GM12873 (cell line): Measurements from ENCODE around the gene MXRA8.

ENCODE experiments used
- CTCF ChIP-seq: IDR thresholded peaks from 2 replicates; pipeline ENCODE4 v1.5.1; 2012; ENCODE audit warnings: low read depth, mild to moderate bottlenecking, moderate library complexity, low read length, control low read depth; ENCODE audit not compliant: insufficient read depth; ENCODE audit errors: missing control alignments

Gene MXRA8

DNA sequence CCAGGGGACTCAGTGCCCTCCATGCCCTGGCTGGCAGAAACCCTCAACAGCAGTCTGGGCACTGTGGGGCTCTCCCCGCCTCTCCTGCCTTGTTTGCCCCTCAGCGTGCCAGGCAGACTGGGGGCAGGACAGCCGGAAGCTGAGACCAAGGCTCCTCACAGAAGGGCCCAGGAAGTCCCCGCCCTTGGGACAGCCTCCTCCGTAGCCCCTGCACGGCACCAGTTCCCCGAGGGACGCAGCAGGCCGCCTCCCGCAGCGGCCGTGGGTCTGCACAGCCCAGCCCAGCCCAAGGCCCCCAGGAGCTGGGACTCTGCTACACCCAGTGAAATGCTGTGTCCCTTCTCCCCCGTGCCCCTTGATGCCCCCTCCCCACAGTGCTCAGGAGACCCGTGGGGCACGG is 30.1 kb downstream of the MXRA8 start:
- no peak for TF ChIP-seq CTCF

DNA sequence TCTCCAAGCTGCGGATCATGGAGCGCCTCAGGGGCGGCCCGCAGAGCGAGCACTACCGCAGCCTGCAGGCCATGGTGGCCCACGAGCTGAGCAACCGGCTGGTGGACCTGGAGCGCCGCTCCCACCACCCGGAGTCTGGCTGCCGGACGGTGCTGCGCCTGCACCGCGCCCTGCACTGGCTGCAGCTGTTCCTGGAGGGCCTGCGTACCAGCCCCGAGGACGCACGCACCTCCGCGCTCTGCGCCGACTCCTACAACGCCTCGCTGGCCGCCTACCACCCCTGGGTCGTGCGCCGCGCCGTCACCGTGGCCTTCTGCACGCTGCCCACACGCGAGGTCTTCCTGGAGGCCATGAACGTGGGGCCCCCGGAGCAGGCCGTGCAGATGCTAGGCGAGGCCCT is 31.1 kb downstream of the MXRA8 start:
- TF ChIP-seq CTCF, result no peak

GRCh38 chr1:1326075-1326605 is 32.2 kb downstream of the MXRA8 start:
- TF ChIP-seq CTCF, result no peak

DNA sequence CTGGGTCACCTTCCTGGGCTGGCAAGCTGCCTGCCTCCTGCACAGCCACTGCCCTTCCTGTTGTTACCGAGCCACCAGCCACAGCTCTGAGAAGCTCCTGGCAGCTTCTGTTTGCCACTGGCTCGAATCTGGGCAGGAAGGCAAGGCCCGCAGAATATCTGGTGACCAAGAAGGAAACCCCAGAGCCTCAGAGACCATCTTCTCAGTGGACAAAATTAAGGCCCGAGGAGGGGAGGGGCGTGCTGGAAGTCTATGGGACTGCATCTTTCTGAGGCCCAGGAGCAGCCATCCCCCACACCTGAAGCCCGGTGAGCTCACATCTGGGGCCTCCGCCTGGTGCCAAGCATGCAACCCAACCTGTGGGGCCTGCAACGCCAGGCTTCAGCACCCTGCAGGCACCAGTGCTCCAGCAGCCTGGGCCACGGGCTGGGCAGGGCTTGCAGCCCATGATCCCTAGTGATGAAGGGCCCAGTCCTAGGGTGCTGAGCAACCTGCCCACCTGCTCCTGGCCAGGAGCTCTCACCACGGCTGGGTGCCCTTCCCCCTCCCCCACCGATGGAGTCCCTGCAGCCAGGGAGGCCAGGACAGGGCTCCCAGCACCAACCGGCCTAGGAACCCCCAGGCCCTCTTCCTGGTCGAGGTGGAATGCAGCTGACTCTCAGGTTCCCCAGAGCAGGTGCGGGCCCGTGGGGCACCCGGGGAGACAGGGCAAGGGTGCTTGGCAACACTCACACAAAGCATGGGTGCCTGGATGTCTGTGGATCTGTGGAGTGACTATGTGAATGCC is 32.9 kb downstream of the MXRA8 start:
- no peak for TF ChIP-seq CTCF

- no peak for TF ChIP-seq CTCF
These were observed 33.6 kb downstream of the MXRA8 start, which contains the start of the genes CPTP and INTS11 for GRCh38 chr1:1324524-1325287. Gene CPTP (plus strand): TSS chr1:1324802. CDS start chr1:1326911, 2,109 bp downstream. Gene INTS11 (minus strand): TSS chr1:1324660. CDS start chr1:1324608, 52 bp downstream.

GRCh38 chr1:1324084-1324523 is 34.3 kb downstream of the MXRA8 start:
- no peak for TF ChIP-seq CTCF

GRCh38 chr1:1322952-1323351 is 35.4 kb downstream of the MXRA8 start:
- TF ChIP-seq CTCF, result no peak
